Measurements from ENCODE around the gene CHEK2.

The CHEK2 gene

GRCh38 chr22:28656181-28656580 lies 85.4 kb downstream of the CHEK2 start:
- Histone ChIP-seq H3K4me2 (ENCODE audit: low read depth, low read length) (no peak overlapping the region), H3F3A (ENCODE audit: insufficient read depth, low read length) (no peaks in the 10 kb centered on the region), H3K9ac (ENCODE audit: low read length) (no peak overlapping the region), H3K27ac (ENCODE audit: low read length) (no peak overlapping the region), H3K27me3 (replicated peaks; ENCODE audit: insufficient read depth, low read length) (no peaks in the 10 kb centered on the region), H3K4me1 (ENCODE audit: low read length) (no peaks in the 10 kb centered on the region), H3K9me2 (replicated peaks; ENCODE audit: insufficient read depth, low read length) (no peaks in the 10 kb centered on the region), H3K4me3 (ENCODE audit: low read length) (no peak overlapping the region), H4K20me1 (ENCODE audit: insufficient read depth, low read length) (no peaks in the 10 kb centered on the region), H3K36me3 (replicated peaks; ENCODE audit: insufficient read depth, low read length) (no peaks in the 10 kb centered on the region), H3K9me3 (replicated peaks; ENCODE audit: insufficient read depth, low read length) (no peaks in the 10 kb centered on the region), H2AFZ (ENCODE audit: low read length) (no peak overlapping the region), H3K79me2 (ENCODE audit: low read length) (no peaks in the 10 kb centered on the region)
- no peak for DNase-seq
- no peak for TF ChIP-seq EZH2 (optimal IDR thresholded peaks at IDR 0.05; ENCODE audit: low read depth, low read length)
- TF ChIP-seq, protein P1, sequence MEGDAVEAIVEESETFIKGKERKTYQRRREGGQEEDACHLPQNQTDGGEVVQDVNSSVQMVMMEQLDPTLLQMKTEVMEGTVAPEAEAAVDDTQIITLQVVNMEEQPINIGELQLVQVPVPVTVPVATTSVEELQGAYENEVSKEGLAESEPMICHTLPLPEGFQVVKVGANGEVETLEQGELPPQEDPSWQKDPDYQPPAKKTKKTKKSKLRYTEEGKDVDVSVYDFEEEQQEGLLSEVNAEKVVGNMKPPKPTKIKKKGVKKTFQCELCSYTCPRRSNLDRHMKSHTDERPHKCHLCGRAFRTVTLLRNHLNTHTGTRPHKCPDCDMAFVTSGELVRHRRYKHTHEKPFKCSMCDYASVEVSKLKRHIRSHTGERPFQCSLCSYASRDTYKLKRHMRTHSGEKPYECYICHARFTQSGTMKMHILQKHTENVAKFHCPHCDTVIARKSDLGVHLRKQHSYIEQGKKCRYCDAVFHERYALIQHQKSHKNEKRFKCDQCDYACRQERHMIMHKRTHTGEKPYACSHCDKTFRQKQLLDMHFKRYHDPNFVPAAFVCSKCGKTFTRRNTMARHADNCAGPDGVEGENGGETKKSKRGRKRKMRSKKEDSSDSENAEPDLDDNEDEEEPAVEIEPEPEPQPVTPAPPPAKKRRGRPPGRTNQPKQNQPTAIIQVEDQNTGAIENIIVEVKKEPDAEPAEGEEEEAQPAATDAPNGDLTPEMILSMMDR (IDR thresholded peaks at IDR 0.05; ENCODE audit: low read length) = no peak
- no peak for TF ChIP-seq EZH2phosphoT487 (IDR thresholded peaks at IDR 0.05; ENCODE audit: low read length)

DNA sequence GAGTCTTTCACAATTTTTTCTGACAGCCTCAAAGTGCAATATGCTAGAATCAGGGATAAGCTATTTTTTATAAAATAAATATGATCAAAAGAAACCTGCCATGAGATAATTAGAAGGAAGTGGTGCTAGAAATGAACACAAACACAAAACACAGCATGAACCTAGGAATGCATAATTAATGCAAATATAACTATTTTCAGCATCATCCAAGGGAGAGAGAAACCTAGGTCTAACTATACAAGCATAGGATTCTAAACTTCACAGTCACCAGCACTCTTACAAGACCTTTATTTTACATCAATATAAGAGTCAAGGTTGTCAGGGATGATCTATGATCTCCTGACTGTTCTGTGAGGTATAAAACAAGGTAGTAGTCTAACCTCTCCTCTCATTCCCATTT lies 91.2 kb downstream of the CHEK2 start:
- no peaks in the 10 kb centered on the region for H3K27me3 ChIP-seq (replicated peaks; ENCODE audit: insufficient read depth, low read length)
- H3K4me3 ChIP-seq (ENCODE audit: low read length) = no peak overlapping the region
- H4K20me1 ChIP-seq (ENCODE audit: insufficient read depth, low read length) = no peaks in the 10 kb centered on the region
- H3K79me2 ChIP-seq (ENCODE audit: low read length) = no peaks in the 10 kb centered on the region
- H3K9me3 ChIP-seq (replicated peaks; ENCODE audit: insufficient read depth, low read length) = no peaks in the 10 kb centered on the region
- H3K9me2 ChIP-seq (replicated peaks; ENCODE audit: insufficient read depth, low read length) = no peaks in the 10 kb centered on the region
- no peak overlapping the region for H3K9ac ChIP-seq (ENCODE audit: low read length)
- TF ChIP-seq EZH2phosphoT487 (IDR thresholded peaks at IDR 0.05; ENCODE audit: low read length) (no peak), EZH2 (optimal IDR thresholded peaks at IDR 0.05; ENCODE audit: low read depth, low read length) (no peak)
- TF ChIP-seq, protein P1 (IDR thresholded peaks at IDR 0.05; ENCODE audit: low read length) = no peak
- H3K4me2 ChIP-seq (ENCODE audit: low read depth, low read length) = no peak overlapping the region
- DNase-seq = no peak
- H3K27ac ChIP-seq (ENCODE audit: low read length) = no peak overlapping the region
- H3K4me1 ChIP-seq (ENCODE audit: low read length) = no peaks in the 10 kb centered on the region
- no peaks in the 10 kb centered on the region for H3F3A ChIP-seq (ENCODE audit: insufficient read depth, low read length)
- H3K36me3 ChIP-seq (replicated peaks; ENCODE audit: insufficient read depth, low read length) = no peaks in the 10 kb centered on the region
- H2AFZ ChIP-seq (ENCODE audit: low read length) = no peak overlapping the region

DNA sequence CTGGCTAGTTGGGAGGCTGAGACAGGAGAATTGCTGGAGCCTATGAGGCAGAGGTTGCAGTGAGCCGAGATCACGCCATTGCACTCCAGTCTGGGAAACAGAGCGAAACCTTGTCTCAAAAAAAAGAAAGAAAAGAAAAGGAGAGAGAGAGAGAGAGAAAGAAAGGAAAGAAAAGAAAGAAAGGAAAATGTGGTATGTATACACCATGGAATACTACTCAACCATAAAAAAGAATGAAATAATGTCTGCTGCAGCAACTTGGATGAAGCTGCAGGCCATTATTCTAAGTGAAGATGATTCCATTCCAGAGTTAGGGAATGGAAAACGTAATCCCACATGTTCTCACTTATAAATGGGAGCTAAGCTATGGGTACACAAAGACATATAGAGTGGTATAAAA lies 92.8 kb downstream of the CHEK2 start:
- Histone ChIP-seq H3K36me3 (replicated peaks; ENCODE audit: insufficient read depth, low read length) (no peaks in the 10 kb centered on the region), H3K4me3 (ENCODE audit: low read length) (no peak overlapping the region), H3K79me2 (ENCODE audit: low read length) (no peaks in the 10 kb centered on the region), H3K4me2 (ENCODE audit: low read depth, low read length) (no peak overlapping the region), H3K27me3 (replicated peaks; ENCODE audit: insufficient read depth, low read length) (no peaks in the 10 kb centered on the region), H3K27ac (ENCODE audit: low read length) (no peak overlapping the region), H3K4me1 (ENCODE audit: low read length) (no peaks in the 10 kb centered on the region), H3K9me3 (replicated peaks; ENCODE audit: insufficient read depth, low read length) (no peaks in the 10 kb centered on the region), H2AFZ (ENCODE audit: low read length) (no peak overlapping the region), H3K9ac (ENCODE audit: low read length) (no peak overlapping the region), H4K20me1 (ENCODE audit: insufficient read depth, low read length) (no peaks in the 10 kb centered on the region), H3K9me2 (replicated peaks; ENCODE audit: insufficient read depth, low read length) (no peaks in the 10 kb centered on the region), H3F3A (ENCODE audit: insufficient read depth, low read length) (no peaks in the 10 kb centered on the region)
- no peak for TF ChIP-seq EZH2phosphoT487 (IDR thresholded peaks at IDR 0.05; ENCODE audit: low read length)
- no peak for TF ChIP-seq EZH2 (optimal IDR thresholded peaks at IDR 0.05; ENCODE audit: low read depth, low read length)
- TF ChIP-seq, protein P1 (IDR thresholded peaks at IDR 0.05; ENCODE audit: low read length) = no peak
- no peak for DNase-seq
